BE2C (cell line): ENCODE results near the gene CXCR2.

Experiments used
- DNase-seq: peaks from one replicate; pipeline ENCODE4 v3.0.0-alpha.2; 2020
- H3K27me3 ChIP-seq: fragments of 250-450 bp; sonication (Bioruptor Pico); 2 replicates; pipeline ENCODE4 v1.5.1; 2020; ENCODE audit warnings: mild to moderate bottlenecking
- H3K36me3 ChIP-seq: fragments of 250-450 bp; sonication (Bioruptor Pico); 2 replicates; pipeline ENCODE4 v1.5.1; 2020; ENCODE audit warnings: mild to moderate bottlenecking
- H3K4me1 ChIP-seq: fragments of 250-450 bp; sonication (Bioruptor Pico); 2 replicates; pipeline ENCODE4 v1.5.1; 2020
- H3K4me3 ChIP-seq: 2 replicates; pipeline ENCODE4 v1.5.1; 2011; ENCODE audit warnings: low read depth, low read length
- H3K9me3 ChIP-seq: fragments of 250-450 bp; sonication (Bioruptor Pico); 2 replicates; pipeline ENCODE4 v1.5.1; 2020
- CTCF ChIP-seq: IDR thresholded peaks from 2 replicates; pipeline ENCODE4 v1.5.1; 2012; ENCODE audit warnings: mild to moderate bottlenecking, low read depth, low read length

The CXCR2 gene

GRCh38 chr2:218186355-218186766, 60.5 kb downstream of the CXCR2 start:
- Histone ChIP-seq H3K4me3 (no peak overlapping the region), H3K27me3 (no peaks in the 10 kb centered on the region), H3K9me3 (no peaks in the 10 kb centered on the region), H3K4me1 (no peaks in the 10 kb centered on the region), H3K36me3 (no peaks in the 10 kb centered on the region)
- peak; percentile 83 for TF ChIP-seq CTCF
- peak; percentile 64 for DNase-seq
